K562 (cell line): ENCODE measurements around the gene DISC1. TPM values are rescaled to one million over a fixed set of nuclear protein-coding genes. Genes with fewer than 3 reads are reported as not detected.

ENCODE experiments used
- ESRRB ChIP-seq: fragments of 250-450 bp; sonication (Bioruptor Pico); IDR thresholded peaks from 2 replicates; pipeline ENCODE4 v1.5.0; 2020; ENCODE audit warnings: mild to moderate bottlenecking, moderate library complexity, borderline replicate concordance
- HES1 ChIP-seq: fragments of 450-650 bp; IDR thresholded peaks from 2 replicates; pipeline ENCODE4 v1.6.1; 2016; ENCODE audit warnings: low read depth, mild to moderate bottlenecking, moderate library complexity
- KDM1A ChIP-seq, 2 experiments: fragments of 450-650 bp; IDR thresholded peaks; 2 replicates each; pipeline ENCODE4 v1.6.1; 2016; ENCODE audit warnings: mild to moderate bottlenecking in 2 of 2
- SAP30 ChIP-seq: fragments of 200-600 bp; sonication (generic); IDR thresholded peaks from 2 replicates; pipeline ENCODE4 v1.6.1; 2012; ENCODE audit warnings: borderline replicate concordance, low read depth, mild to moderate bottlenecking, moderate library complexity, low read length, control low read depth, inconsistent platforms; ENCODE audit not compliant: insufficient read depth, poor library complexity, severe bottlenecking
- SP2 ChIP-seq: IDR thresholded peaks from 2 replicates; pipeline ENCODE4 v1.6.1; 2011; ENCODE audit warnings: mild to moderate bottlenecking, low read depth, low read length, moderate library complexity; ENCODE audit not compliant: poor library complexity, severe bottlenecking; ENCODE audit errors: extremely low read depth
- ZBTB49 ChIP-seq: sonication (generic); formaldehyde crosslinking; IDR thresholded peaks from 2 replicates; pipeline ENCODE4 v1.8.0; 2022; ENCODE audit warnings: missing genetic modification reagents, mild to moderate bottlenecking, borderline replicate concordance
- ZMIZ1 ChIP-seq, 2 experiments: fragments of 150-350 bp in 1 of 2; IDR thresholded peaks; 2 replicates each; pipeline ENCODE4 v1.6.1; 2012 to 2016; ENCODE audit warnings: low read depth in 2 of 2, low read length in 2 of 2, mild to moderate bottlenecking in 1 of 2, moderate library complexity in 1 of 2
- ZSCAN29 ChIP-seq: fragments of 450-650 bp; IDR thresholded peaks from 2 replicates; pipeline ENCODE4 v1.6.1; 2017
- polyA plus RNA-seq, 8 experiments: library from polyadenylated mRNA; depleted of rRNA in 4 of 8; stranded (reverse) in 5 of 8; unstranded in 3 of 8; fragments of >200 nt; fragmentation: Nextera tagmentation in 2 of 8; fragmentation: Illumina TruSeq in 1 of 8; extraction: Ambion mirVana in 2 of 8; extraction: Trizol in 1 of 8; gene quantifications; 2 replicates each; pipeline versions ENCODE4 v1.2.1 to v1.2.3, GENCODE V29; 2011 to 2014; ENCODE audit warnings: inconsistent platforms in 1 of 8, missing spikeins in 1 of 8
- total RNA-seq, 7 experiments: library from RNA; depleted of rRNA in 6 of 7; stranded (reverse); fragments of >200 nt in 6 of 7; fragmentation: Illumina TruSeq in 2 of 7; extraction: Trizol in 2 of 7; gene quantifications; 2 replicates each; pipeline versions ENCODE4 v1.2.1 to v1.2.3, GENCODE V29; 2011 to 2021; ENCODE audit warnings: low replicate concordance in 1 of 7

The DISC1 gene
- total and polyA plus RNA-seq, 9 of the 15 experiments (the other 6 are each of a cell fraction or from before 2014, with no cell fraction given): 0.01 to 0.11 (median 0.08) TPM; not detected in 1

DNA sequence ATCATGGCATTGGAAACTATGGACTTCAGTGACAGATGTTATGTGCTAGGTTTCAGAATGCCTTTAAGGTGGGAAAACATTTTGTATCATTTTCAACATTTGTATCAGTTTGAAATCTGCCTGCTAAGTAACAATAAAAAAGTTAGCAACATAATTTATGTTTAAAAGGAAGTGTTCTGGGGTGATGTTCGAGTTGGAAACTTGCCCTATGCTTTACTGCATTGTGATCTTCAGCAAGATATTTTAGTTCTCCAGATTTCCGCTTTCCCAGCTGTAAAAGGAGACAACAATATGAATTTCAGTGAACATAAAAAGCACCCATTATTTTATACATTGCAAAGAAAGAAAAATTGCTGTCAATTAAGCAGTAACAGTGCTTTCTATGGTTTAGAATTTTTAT is 187.4 kb downstream of the DISC1 start (continued):
- TF ChIP-seq ZMIZ1 (IDR thresholded peaks at IDR 0.05; ENCODE audit: low read depth in 2 of 2, low read length in 2 of 2) (no peak), ZBTB49 (CRISPR knock-in tag) (no peak), HES1 (no peak), KDM1A (IDR thresholded peaks at IDR 0.05) (no peak), SP2 (no peak), ESRRB (CRISPR knock-in tag) (no peak), SAP30 (no peak), ZSCAN29 (no peak)
